Stimulated activated CD4-positive, alpha-beta T cell treated with anti-CD3 and anti-CD28 coated beads, Interleukin-2, amount 100 ng/mL, for 4 hours (primary cell): ENCODE measurements around the gene SPON1.
A peak's percentile ranks its signal among the peaks of the same experiment; 100 is the strongest.
"Not testable (repeated sequence)": the region's sequence is repeated elsewhere in the genome, so short reads cannot be mapped to it uniquely, and the experiment has no call there.

Experiments
- DNase-seq: peaks from one replicate; pipeline ENCODE4 v3.0.0-alpha.2; 2020; ENCODE audit warnings: low read depth

The SPON1 gene

DNA sequence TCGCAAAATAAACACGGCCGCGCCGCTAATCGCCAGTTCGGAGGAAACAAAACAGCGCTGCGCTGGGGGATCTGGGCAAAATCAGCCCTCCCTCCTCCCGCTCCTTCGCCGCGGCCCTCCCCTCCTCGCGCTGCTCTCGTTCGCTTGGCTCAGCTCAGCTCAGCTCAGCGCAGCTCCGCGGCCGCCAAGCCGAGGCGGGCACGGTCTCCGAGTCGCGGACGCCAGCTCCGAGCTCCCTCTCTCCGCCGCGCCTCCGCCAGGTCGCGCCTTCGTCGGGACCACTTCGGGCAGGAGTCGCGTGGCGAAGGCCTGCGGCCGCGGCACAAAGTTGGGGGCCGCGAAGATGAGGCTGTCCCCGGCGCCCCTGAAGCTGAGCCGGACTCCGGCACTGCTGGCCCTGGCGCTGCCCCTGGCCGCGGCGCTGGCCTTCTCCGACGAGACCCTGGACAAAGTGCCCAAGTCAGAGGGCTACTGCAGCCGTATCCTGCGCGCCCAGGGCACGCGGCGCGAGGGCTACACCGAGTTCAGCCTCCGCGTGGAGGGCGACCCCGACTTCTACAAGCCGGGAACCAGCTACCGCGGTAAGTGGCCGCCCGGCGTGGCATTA, at the start of gene SPON1:
TSS of gene SPON1 (plus strand) at position 162 of the 607 bp plus-strand sequence. CDS start at position 344, 182 bp downstream.
- DNase-seq: peak; percentile 26

GRCh38 chr11:13917264-13917663, 45.3 kb upstream of the SPON1 start:
- no peak for DNase-seq

- DNase-seq: no peak
Observed at GRCh38 chr11:13917904-13918303, 44.6 kb upstream of the SPON1 start.

GRCh38 chr11:13920756-13921155, 41.8 kb upstream of the SPON1 start:
- DNase-seq: no peak

- DNase-seq: no peak
Observed at GRCh38 chr11:13921545-13921944, 41.0 kb upstream of the SPON1 start.

GRCh38 chr11:13923182-13923581, 39.3 kb upstream of the SPON1 start:
- no peak for DNase-seq

DNA sequence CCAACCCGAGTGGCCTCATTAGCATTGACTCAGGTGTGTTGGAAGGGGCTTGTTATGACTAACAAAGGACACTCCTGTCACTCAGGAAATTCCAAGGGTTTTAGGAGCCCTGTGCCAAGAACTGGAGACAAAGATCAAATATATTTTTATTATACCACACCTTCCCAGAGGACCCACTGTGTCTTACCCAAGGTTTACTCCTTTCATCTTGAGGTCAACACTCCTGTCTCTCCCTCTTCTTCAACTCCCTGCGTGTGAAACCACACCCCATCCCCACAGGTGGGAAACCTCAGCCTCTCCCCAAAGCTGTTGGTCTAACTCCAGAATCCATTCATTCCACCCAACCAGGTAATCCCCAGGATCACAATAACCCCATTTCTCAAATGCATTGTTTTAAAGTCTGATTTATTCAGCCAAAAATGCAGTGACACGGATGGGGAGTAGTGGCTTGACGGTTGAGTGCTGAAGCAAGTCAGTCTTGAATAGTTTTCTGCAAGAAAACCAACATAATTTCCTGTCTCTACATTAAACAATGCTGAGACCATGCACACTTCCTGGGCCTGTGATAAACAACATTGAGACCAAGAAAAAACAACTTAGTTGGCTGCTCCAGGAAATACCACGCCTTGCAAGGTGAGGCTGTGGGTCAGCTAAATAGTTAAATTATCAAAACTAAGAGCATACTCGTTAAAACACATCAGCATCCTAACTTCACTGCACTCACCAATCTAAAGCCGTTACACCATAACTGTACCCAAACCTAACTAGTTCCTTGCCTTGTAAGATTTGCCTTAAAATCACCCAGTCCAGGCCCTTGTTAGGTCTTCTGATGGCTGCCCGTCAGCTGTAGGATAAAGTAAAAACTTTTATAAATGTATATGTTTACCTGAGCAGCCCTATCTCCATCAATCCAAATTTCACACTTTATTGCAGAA, 38.5 kb upstream of the SPON1 start:
- DNase-seq: no peak

DNA sequence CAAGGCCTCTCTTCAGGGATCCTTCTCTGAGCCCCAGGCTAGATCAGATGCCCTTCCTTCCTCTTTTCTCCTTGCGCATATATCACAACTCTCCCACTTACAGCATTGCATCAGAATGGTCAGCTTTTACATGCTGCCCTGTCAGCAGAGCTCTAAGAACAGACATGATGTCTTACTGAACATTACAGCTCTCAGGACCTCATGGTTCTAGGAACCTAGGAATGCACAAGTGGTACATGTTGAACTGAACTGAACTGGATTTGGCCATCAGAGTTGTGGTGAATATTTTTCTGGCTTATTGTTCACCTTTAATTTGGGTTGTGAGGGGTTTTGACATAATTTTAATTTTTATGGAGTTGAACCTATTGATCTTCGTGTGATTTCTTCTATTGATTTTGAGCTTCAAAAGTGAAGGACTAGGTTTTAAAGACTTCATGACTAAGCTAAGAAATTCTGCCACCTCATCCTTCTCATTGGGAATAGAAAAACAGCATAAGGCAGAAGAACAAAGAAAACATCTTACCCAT, 37.7 kb upstream of the SPON1 start:
- no peak for DNase-seq

DNA sequence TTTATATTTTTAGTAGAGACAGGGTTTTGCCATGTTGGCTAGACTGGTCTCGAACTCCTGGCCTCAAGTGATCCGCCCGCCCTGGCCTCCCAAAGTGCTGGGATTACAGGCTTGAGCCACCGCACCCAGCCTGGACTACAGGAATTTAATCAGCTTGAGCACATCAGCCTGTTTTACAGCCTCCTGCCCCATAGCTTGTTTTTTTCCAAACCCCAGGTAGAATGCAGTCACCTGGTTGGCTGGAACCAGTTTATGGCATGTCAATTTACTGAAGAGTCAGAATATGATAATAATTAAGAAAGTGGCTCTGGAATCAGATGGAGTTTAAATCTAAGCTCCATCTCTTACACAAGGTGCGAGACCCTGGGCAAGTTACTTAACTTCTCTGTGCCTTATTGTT, 36.2 kb upstream of the SPON1 start:
- not testable (repeated sequence) for DNase-seq

DNA sequence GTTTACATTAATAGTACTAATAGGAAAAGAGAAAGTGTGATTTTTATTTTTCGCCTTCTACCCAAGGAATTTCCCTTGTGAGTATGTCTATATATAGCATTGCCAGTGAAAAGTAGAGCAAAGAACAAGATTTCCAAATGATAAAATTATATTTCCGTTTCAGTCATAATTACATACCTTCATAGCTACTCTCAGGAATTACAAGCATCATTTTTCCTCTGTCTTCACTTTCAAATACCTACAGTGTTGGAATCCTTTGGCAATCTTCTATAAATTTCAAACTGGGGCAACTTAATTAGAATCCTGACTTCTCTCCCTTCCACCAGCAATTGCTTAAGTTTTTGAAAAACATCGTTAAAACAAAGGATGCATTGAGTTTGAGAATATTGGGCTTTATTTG, 35.5 kb upstream of the SPON1 start:
- no peak for DNase-seq

- DNase-seq: no peak
Observed at GRCh38 chr11:13927481-13927880, 35.0 kb upstream of the SPON1 start.

DNA sequence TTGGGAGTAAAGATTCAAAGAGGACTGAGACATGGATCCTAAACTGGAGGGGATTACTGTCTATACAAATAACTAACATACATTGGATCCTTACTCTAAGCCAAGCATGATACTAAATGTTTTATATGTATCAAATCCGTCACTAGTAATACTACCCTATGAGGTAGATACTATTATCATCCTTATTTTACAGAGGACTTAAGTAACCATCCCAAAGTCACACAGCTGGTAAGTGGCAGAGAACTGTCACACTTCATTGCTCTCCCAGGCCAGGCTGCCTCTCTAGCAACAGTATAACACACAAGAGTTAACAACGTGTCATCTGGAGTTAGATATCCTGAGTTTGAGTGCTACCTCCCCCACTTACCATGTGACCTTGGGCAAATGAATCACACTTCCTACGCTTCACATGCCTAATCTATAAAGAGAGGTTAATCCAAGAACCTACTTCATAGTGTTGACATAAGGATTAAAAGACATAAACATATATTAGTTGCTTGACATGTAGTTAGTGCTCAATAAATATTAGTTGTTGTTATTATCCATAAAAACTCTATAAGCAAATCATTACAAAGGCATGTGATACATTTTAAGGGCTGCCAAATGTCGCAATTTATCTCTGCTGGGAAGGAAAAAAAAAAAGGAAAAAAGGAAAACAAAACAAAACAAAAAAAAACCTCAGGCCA, 33.8 kb upstream of the SPON1 start:
- DNase-seq: peak; percentile 13

- no peak for DNase-seq
Observed at GRCh38 chr11:13929395-13929891, 33.1 kb upstream of the SPON1 start.

DNA sequence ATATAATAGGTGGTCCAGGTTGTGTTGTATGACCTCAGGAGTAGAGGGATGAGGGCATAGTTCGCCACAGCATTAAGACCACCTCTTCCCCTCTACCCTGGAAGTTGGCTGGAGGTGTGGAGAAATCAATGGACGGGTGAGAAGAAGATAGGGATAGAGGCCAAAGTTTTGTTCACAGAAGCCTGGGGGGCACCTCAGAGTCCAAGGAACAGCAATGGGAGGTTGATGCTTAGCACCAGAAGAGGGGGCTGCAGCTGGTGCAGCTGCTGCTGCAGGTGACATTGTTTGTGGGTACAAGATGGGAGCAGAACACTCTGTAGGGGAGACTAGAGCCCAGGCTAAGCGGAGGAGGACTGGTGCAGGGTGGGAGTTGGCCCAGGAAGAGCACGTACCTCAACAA, 31.2 kb upstream of the SPON1 start:
- no peak for DNase-seq

DNA sequence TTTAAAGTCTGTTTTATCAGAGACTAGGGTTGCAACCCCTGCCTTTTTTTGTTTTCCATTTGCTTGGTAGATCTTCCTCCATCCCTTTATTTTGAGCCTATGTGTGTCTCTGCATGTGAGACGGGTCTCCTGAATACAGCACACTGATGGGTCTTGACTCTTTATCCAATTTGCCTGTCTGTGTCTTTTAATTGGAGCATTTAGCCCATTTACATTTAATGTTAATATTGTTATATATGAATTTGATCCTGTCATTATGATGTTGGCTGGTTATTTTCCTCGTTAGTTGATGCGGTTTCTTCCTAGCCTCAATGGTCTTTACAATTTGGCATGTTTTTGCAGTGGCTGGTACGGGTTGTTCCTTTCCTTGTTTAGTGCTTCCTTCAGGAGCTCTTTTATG, 25.4 kb upstream of the SPON1 start:
- DNase-seq: not testable (repeated sequence)

DNA sequence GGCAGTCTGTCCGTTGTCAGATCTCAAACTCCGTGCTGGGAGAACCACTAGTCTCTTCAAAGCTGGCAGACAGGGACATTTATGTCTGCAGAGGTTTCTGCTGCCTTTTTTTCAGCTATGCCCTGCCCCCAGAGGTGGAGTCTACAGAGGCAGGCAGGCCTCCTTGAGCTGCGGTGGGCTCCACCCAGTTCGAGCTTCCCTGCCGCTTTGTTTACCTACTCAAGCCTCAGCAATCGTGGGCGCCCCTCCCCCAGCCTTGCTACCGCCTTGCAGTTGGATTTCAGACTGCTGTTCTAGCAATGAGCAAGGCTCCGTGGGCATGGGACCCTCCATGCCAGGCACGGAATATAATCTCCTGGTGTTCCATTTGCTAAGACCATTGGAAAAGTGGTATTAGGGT, 23.7 kb upstream of the SPON1 start:
- DNase-seq: not testable (repeated sequence)

DNA sequence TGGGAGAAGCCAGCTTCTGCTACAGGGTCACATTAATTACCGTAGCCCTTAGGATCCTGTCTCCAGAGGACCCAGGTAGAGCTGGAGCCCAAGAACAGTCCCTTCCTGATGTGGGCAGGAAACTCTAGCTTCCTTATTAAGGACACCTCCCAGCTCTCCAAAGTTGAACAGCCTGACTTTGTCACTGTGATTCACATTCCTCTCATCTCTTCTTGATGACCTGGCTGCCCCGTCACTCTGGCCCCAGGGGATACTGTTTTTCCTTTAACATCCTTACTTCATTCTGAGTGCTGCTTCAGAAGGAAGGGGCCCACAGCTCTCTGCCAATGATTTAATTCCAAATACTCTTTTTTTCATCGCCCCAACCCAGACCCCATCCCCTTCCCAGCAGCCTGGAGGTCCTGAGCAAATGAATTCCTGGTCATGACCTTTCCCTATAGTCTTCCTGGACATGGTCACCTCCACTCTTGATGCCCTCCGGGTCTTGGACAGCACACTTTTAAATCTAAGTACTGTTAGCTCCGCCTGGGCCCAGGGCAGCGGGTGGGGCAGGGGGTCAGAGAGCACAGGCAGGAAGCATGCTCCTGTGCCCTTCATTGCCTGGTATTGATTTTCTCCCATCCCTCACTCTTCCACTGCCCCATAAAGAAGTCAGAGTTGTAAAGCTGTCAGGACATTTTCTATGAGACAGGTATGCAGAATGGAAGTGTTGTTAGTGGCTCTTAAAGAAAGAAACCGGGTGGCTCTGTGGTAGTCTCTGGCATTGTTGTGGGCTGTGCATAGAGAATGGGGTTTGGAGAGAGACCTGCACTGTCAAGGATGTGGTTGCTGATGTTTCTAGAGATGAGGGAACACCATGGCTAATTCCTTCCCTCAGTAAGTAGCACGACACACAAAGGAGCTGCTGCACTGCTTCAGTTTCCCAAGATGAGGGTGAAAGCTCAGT, 22.3 kb upstream of the SPON1 start:
- DNase-seq: no peak

GRCh38 chr11:13940907-13941256, 21.6 kb upstream of the SPON1 start:
- no peak for DNase-seq

DNA sequence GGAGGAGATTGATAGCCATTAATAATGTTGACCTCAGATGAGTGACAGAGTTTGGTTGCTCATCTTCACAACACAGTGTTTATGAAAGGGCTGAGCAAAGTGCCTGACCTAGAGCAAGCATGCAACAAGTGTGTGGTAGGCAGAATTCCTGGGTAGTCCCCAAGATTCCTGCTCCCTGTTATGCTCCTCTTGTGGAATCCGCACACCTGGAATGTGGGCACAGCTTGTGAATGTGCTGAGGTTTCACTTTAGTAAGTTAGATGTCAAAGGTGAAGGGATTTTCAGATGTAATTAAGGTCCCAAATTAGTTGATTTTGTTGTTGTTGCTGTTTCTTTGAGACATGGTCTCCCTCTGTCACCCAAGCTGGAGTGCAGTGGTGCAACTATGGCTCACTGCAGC, 20.7 kb upstream of the SPON1 start:
- DNase-seq: no peak

- no peak for DNase-seq
Observed at GRCh38 chr11:13942378-13942777, 20.1 kb upstream of the SPON1 start.

GRCh38 chr11:13942971-13943381, 19.5 kb upstream of the SPON1 start:
- no peak for DNase-seq
